GM12872 (cell line): ENCODE measurements around the gene BMERB1.

Experiments used
- CTCF ChIP-seq: IDR thresholded peaks from 3 replicates; pipeline ENCODE4 v1.5.1; 2011; ENCODE audit warnings: low read depth, mild to moderate bottlenecking, low read length, moderate library complexity; ENCODE audit not compliant: insufficient read depth

BMERB1 gene

GRCh38 chr16:15403392-15403995, 30.9 kb upstream of the BMERB1 start:
- TF ChIP-seq CTCF, result no peak

DNA sequence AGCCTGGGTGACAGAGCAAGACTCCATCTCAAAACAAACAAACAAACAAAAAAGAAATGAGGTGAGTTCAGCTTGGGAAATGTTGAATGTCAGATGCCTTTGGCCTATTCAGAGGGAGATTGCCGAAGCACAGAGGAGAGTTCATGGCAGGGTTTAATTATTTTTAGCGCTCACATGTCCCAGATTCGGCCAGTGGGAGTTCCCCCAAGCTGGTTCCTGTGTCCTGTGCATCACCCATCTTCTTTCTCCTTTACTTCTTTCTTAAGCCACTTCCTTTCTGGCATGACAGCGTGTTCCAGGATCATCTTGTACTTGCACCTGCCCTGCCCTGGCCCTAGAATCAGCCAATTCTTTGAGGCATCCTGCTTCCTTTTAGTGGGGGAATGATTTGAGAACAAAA, 29.6 kb upstream of the BMERB1 start:
- TF ChIP-seq CTCF, result no peak

GRCh38 chr16:15415511-15415985, 18.8 kb upstream of the BMERB1 start:
- TF ChIP-seq CTCF, result no peak

DNA sequence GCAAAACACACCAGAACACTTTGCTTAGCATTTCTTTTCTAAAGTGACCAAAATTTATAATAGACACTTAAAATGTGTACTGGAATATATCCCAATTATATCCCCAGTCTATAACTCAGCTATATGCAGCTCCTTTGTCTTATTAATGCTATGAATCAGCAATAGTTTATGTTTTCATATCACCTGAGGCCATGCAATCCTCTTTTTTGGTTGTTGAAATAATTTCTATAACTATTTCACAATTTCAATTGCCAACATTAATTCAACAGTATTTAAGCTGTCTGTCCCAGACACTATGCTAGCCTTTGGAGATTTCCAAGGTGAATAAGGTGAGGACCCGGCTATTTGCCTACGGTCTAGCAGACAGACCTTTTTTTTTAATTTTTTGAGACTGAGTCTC, 17.2 kb upstream of the BMERB1 start:
- no peak for TF ChIP-seq CTCF

DNA sequence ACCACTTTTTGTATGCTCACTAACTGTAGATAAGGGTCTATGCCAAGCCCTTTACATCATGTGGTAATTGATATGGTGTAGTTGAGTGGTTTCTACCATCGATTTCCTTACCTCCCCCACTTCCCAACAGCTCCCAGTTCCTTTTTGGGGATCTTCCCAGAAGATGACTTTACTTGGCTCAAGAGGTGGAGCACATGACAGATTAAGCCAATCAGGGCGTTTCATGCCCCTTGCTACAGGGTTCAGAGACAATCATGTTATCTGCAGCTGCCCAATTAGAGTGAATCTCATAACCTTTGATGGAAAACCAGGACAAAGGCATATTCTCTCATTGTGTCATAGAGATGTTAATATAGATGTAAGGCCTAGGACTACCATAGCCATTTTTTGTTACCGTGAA, 16.2 kb upstream of the BMERB1 start:
- no peak for TF ChIP-seq CTCF

DNA sequence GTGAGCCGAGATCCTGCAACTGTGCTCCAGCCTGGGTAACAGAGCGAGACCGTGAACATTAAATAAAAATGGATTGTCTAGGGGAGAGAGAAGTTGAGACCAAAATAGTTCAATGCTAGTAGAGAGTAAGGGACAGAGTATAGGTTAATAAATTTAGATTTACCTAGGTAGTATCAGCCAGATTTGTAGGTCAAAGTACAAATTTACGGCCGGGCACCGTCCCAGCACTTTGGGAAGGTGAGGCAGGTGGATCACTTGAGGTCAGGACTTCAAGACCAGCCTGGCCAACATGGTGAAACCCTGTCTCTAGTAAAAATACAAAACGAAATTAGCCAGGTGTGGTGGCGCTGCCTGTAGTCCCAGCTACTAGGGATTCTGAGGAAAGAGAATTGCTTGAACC, 12.2 kb upstream of the BMERB1 start:
- no peak for TF ChIP-seq CTCF

- no peak for TF ChIP-seq CTCF
Observed at GRCh38 chr16:15425861-15426260, 8.5 kb upstream of the BMERB1 start.
